Metanephros (tissue), 2 donors: ENCODE results near the gene CATSPER2. TPM values are rescaled to one million over a fixed set of nuclear protein-coding genes. Genes with fewer than 3 reads are reported as not detected.

ENCODE experiments used
- small RNA-seq: library from RNA; depleted of rRNA; stranded (forward); fragments of <200 nt; gene quantifications from one replicate; pipeline ENCODE3, GENCODE V24; 2014; ENCODE audit warnings: low replicate concordance
- total RNA-seq: library from RNA; depleted of rRNA; stranded (reverse); fragments of >200 nt; gene quantifications from one replicate; pipeline ENCODE4 v1.2.3, GENCODE V29; 2014

CATSPER2 gene
- 1.9 TPM for total RNA-seq

GRCh38 chr15:43648649-43649429 lies at the start of gene CATSPER2:
Gene CATSPER2 (minus strand): TSS chr15:43648844. CDS start chr15:43648061, 783 bp downstream.

GRCh38 chr15:43693148-43694022 lies 44.7 kb upstream of the CATSPER2 start, which contains the start of gene CKMT1A:
Gene CKMT1A (plus strand): TSS chr15:43693859. CDS start chr15:43694051, 192 bp downstream.

GRCh38 chr15:43618700-43619099 lies 29.9 kb downstream of the CATSPER2 start, which contains the start of gene STRC:
Gene STRC (minus strand): TSS chr15:43618800. CDS start chr15:43618722, 78 bp downstream.

GRCh38 chr15:43593328-43594190 lies 55.1 kb downstream of the CATSPER2 start, which contains the start of gene CKMT1B:
Gene CKMT1B (plus strand): TSS chr15:43594027. CDS start chr15:43594219, 192 bp downstream.

GRCh38 chr15:43589778-43590466 lies 58.7 kb downstream of the CATSPER2 start, which contains the start of gene PPIP5K1:
Gene PPIP5K1 (minus strand): TSS chr15:43590208. CDS start chr15:43584504, 5,704 bp downstream.

Small RNA genes within 50 kb of the gene (small RNA-seq; reads per million reads assigned to genes)
- gene PDIA3P2 (not detected), gene RNU6-554P (not detected), gene RNU6-610P (not detected)

Other genes starting within 250 kb of the CATSPER2 start
- 89.0 TPM for gene TP53BP1, start 155.7 kb downstream of the CATSPER2 start, total RNA-seq
- gene MAP1A, start 131.2 kb downstream of the CATSPER2 start, total RNA-seq: 7.2 TPM
- 35.4 TPM for gene PPIP5K1, start 58.6 kb downstream of the CATSPER2 start, total RNA-seq
- 1.9 TPM for gene CKMT1B, start 54.8 kb downstream of the CATSPER2 start, total RNA-seq
- 0.82 TPM for gene STRC, start 30.0 kb downstream of the CATSPER2 start, total RNA-seq
- gene CKMT1A, start 45.0 kb upstream of the CATSPER2 start, total RNA-seq: 0.47 TPM
- gene PDIA3, start 97.6 kb upstream of the CATSPER2 start, total RNA-seq: 156 TPM
- 3.6 TPM for gene ELL3, start 128.1 kb upstream of the CATSPER2 start, total RNA-seq
- gene SERF2, start 143.5 kb upstream of the CATSPER2 start, total RNA-seq: 264 TPM
- gene SERINC4, start 151.4 kb upstream of the CATSPER2 start, total RNA-seq: 0.23 TPM
- gene HYPK, start 151.8 kb upstream of the CATSPER2 start, total RNA-seq: 5.5 TPM
- gene MFAP1, start 175.8 kb upstream of the CATSPER2 start, total RNA-seq: 21.5 TPM
- 8.8 TPM for gene WDR76, start 178.2 kb upstream of the CATSPER2 start, total RNA-seq